Kidney capillary endothelial cell (primary cell): Measurements from ENCODE around the gene TOB1.
"Not testable (repeated sequence)": the region's sequence is repeated elsewhere in the genome, so short reads cannot be mapped to it uniquely, and the experiment has no call there.

Source experiments
- DNase-seq: peaks from one replicate; pipeline ENCODE4 v3.0.0-alpha.2; 2018; ENCODE audit warnings: low spot score

TOB1 gene

GRCh38 chr17:50898369-50899004 lies 32.3 kb upstream of the TOB1 start:
- DNase-seq: no peak

DNA sequence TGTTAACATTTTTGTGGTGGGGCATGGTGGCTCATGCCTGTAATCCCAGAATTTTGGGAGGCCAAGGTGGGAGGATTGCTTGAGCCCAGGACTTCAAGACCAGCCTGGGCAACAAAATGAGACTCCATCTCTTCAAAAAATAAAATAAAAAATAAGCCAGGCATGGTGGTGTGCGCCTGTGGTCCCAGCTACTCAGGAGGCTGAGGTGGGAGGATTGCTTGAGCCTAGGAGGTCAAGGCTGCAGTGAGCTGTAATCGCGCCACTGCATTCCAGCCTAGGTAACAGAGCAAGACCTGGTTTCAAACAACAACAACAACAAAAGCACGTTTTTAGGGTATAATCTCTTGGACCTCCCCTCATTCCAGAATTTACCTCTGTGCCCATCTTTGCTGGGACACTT lies 28.4 kb upstream of the TOB1 start:
- DNase-seq: not testable (repeated sequence)

- DNase-seq: no peak
Measured at GRCh38 chr17:50893183-50893993, 27.2 kb upstream of the TOB1 start.

GRCh38 chr17:50892101-50892776 lies 26.1 kb upstream of the TOB1 start:
- DNase-seq: no peak

DNA sequence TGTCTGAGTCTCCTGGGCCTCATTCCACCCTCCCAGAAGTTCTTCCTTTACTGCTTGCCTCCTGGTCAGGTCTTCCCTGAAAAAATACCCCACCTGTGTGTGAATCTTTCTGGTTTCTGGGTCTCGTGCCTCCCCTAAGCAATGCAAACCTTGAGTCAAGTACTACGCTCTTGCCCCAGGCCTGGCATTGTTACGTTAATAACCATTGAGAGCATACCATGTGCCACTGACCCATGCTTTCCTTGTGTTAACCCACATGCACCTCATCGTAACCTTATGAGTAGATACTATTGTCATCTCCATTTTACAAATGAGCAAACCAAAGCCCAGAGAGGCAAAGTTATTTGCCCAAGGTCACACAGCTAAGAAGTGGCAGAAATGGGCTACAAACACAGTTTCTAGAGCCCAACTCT lies 25.4 kb upstream of the TOB1 start:
- DNase-seq: no peak

GRCh38 chr17:50890675-50891516 lies 24.7 kb upstream of the TOB1 start:
- no peak for DNase-seq

GRCh38 chr17:50889528-50890118 lies 23.5 kb upstream of the TOB1 start:
- no peak for DNase-seq

DNA sequence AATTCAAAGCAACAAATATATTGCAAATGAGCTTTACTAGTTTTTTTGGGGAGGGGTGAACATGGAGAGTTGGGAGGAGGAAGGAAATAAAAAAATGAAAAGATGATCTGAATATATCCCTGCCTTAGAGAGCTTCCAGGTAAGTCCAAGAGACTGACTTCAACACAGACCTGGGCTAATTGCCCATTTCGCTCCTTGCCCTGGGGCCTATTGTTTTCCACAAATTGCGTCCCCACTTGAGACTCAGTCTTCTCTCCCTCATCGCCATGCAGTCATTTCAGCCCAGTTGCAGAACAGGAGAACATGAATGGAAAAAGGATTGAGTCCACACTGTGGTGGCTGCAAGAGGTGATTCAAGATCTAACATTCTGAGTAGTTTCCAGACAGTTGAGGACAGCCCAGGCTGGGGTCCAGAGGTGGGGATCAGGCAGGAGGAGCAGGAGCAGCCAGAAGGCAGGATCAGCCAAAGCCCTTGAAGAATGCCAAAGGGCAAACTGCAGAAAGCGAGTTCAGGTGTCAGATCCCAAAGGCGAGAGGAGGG lies 21.6 kb upstream of the TOB1 start:
- DNase-seq: no peak

DNA sequence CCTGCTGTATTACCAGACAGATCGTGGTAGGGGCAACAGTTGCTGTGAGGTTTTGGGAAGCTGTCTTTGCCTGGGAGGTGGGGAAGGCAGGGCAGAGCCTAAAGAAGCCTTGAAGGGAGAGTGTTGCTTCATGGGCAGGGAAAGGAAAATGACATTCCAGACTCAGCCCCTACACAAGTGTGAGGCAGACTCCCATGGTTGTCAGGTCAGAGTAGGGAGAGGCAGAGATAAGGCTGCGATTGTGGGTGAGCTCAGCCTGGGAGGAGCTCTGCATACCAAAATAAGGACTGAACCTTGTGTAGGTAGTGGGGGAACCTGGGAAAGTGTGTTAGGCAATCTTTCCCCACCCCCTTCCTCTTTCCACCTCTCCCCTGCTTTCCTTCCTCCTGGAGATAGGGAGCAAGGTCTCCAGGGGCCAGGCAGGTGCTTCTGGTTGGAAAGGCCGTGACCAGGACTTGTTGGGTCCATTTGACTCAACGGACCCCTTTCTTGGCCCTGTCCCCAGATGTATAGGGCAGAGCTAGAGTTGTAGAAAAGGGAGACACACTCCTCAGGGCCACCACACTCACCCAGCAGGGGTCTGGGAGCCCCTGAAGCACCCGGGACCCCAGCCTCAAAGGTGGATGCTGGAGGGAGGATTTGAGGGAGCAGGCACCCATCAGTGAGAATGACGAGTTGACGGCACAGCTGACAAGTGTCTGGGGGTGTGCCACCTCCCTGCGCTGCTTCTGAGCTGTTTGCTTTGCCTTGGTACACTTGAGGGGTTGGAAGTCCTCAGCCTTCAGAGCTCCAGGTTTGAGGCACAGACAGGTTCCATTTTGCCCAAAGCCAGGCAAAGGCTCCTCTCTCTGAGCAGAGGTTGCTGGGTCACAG lies 18.5 kb upstream of the TOB1 start:
- DNase-seq: no peak

DNA sequence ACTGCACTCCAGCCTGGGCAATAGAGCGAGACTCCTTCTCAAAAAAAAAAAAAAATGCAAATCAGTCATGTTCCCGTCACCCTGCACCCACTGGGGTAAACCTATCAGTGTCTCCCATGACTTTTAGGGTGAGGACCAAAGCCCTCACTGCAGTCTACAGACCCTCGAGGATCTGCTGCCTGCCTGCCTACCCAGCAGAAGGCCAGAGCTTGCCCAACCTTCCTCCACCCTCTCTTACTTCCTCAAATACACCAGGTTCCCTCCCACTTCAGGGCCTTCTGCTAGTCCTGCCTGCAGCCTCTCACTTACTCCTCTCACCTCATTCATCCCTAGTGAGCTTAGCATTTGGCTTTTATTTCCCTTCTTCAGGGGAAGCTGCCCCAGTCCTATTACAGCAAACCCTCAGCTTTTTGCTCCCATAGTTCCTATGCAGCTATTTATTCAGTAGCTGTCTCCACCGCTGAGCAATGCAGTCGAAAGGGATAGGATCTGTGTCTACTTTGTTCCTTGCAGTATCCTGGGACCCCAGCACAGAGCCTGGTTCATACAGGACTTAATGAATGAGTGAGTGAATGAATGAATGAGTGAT lies 17.8 kb upstream of the TOB1 start:
- no peak for DNase-seq

GRCh38 chr17:50882851-50883250 lies 16.7 kb upstream of the TOB1 start:
- no peak for DNase-seq

- DNase-seq: no peak
Measured at GRCh38 chr17:50881182-50881581, 15.0 kb upstream of the TOB1 start.

DNA sequence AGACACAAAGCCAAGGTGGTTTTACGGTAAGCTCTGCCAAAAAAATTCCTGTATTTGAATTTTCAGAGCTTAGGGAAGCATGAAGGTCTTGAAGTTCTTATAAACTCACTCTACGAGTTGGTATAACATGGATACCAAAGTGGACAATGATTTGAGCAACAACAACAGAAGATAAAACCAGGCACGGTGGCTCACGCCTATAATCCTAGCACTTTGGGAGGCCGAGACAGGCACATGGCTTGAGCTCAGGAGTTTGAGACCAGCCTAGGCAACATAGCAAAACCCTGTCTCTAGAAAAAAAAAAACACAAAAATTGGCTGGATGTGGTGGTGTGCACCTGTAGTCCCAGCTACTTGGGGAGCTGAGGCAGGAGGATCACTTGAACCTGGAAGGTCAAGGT lies 12.9 kb upstream of the TOB1 start:
- DNase-seq: no peak

GRCh38 chr17:50877838-50878237 lies 11.7 kb upstream of the TOB1 start:
- DNase-seq: no peak

DNA sequence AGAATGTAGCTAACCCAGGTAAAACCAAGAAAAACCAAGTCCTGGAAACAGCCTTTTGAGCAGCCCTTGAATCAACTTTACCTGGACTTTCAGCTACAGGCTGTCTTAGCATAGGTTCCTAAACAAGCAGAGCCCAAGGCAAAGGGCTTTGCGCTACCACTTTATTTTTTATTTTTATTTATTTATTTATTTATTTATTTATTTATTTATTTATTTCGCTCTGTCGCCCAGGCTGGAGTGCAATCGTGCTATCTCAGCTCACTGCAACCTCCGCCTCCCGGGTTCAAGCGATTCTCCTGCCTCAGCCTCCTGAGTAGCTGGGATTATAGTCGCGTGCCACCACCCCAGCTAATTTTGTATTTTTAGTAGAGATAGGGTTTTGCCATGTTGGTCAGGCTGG lies 10.9 kb upstream of the TOB1 start:
- not testable (repeated sequence) for DNase-seq

- no peak for DNase-seq
Measured at GRCh38 chr17:50875074-50875473, 8.9 kb upstream of the TOB1 start.

- no peak for DNase-seq
Measured at GRCh38 chr17:50872710-50873424, 6.7 kb upstream of the TOB1 start.

DNA sequence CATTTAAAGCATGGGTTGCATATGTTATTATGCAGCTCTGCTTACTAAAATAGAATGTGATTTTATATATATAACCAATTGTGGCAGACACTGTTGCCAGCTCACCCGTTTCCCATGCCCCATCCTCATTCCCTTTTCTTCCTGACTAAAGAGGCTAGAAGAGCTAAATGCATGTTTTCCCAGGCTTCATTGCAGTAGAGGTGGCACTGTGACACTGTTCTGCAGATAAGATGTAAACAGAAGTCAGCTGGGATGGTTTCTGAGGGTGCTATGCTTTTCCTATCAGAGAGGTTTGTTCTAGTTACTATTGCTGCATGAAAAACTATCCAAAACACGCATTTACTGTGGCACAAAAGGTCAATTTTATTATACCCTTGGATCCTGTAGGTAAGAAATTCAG lies 5.7 kb upstream of the TOB1 start:
- no peak for DNase-seq

DNA sequence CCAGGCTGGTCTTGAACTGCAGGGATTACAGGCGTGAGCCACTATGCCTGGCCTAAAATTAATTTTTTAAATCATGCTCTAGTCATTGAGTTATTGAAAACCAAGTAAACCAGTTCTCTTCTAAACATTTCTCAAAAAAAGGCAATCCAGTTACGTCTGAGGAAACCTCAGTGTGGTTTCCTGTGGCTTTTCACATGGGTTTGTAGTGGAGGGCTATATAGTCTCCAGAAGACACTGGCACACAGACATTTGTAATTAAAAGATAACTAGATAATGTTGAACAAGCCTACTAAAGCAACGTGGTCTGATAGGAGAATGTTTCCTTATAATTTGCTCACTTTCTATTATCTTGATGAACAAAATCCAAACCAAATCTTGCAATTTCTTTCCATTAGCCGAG lies 5.2 kb upstream of the TOB1 start:
- DNase-seq: no peak

- DNase-seq: no peak
Measured at GRCh38 chr17:50868602-50869001, 2.4 kb upstream of the TOB1 start.
